T-helper 1 cell treated with Interleukin-12 subunit alpha and Interleukin-12 subunit beta and Interleukin-4 antibody, amounts not matched to agents 30 ng/mL and 1 ng/mL, for 36 hours (primary cell): Measurements from ENCODE around the gene PGLYRP2. TPM values are rescaled to one million over a fixed set of nuclear protein-coding genes. Genes with fewer than 3 reads are reported as not detected.

ENCODE experiments used
- intact Hi-C: fragments of 100-400 bp; cut with micrococcal nuclease; formaldehyde crosslinking; loops from one replicate; pipeline ENCODE4 v1.15.1; 2024
- total RNA-seq: library from RNA; stranded (reverse); gene quantifications from 2 replicates; pipeline ENCODE4 v1.2.3, GENCODE V29; 2022

The PGLYRP2 gene
- total RNA-seq, 1 donor from 2014 or later: 0.25 TPM

- intact Hi-C loops: no loop called here
These were observed 52.6 kb downstream of the PGLYRP2 start for GRCh38 chr19:15426485-15427349.

- intact Hi-C loops: no loop called here
These were observed 53.9 kb downstream of the PGLYRP2 start for GRCh38 chr19:15425321-15425950.

- intact Hi-C loops: no loop called here
These were observed 54.5 kb downstream of the PGLYRP2 start for GRCh38 chr19:15424692-15425272.

GRCh38 chr19:15424121-15424520 is 55.2 kb downstream of the PGLYRP2 start:
- intact Hi-C loops: no loop called here

GRCh38 chr19:15423130-15423529 is 56.2 kb downstream of the PGLYRP2 start:
- intact Hi-C loops: no loop called here

GRCh38 chr19:15422296-15423075 is 56.8 kb downstream of the PGLYRP2 start:
- intact Hi-C loops: no loop called here

GRCh38 chr19:15421721-15422260 is 57.5 kb downstream of the PGLYRP2 start:
- intact Hi-C loops: no loop called here

GRCh38 chr19:15421136-15421695 is 58.1 kb downstream of the PGLYRP2 start:
- intact Hi-C loops: no loop called here

- intact Hi-C loops: loop anchor here (1.0 to 10.0 kb wide), 13 partner anchors 13 to 294 kb away; partner anchors contain the start of genes AKAP8 and BRD4
These were observed 59.8 kb downstream of the PGLYRP2 start for GRCh38 chr19:15419413-15420025.

Other genes with a start within 250 kb of the PGLYRP2 start
- 1.3 TPM in 1 of 2 replicates, not detected in the other for gene EPHX3, start 247.1 kb downstream of the PGLYRP2 start, total RNA-seq
- gene BRD4, start 147.0 kb downstream of the PGLYRP2 start, total RNA-seq: 122 and 126 TPM in 2 replicates
- gene AKAP8, start 99.7 kb downstream of the PGLYRP2 start, total RNA-seq: 53.5 and 57.5 TPM in 2 replicates
- 84.4 and 91.4 TPM in 2 replicates for gene AKAP8L, start 60.5 kb downstream of the PGLYRP2 start, total RNA-seq
- 40.7 and 44.8 TPM in 2 replicates for gene WIZ, start 29.5 kb downstream of the PGLYRP2 start, total RNA-seq
- 220 and 228 TPM in 2 replicates for gene RASAL3, start 15.0 kb downstream of the PGLYRP2 start, total RNA-seq
- gene CYP4F22, start 29.0 kb upstream of the PGLYRP2 start, total RNA-seq: 0.41 and 0.49 TPM in 2 replicates
- gene CYP4F8, start 135.7 kb upstream of the PGLYRP2 start, total RNA-seq: not detected in 2 replicates
- 0.05 TPM in 1 of 2 replicates, not detected in the other for gene CYP4F3, start 161.4 kb upstream of the PGLYRP2 start, total RNA-seq
- gene CYP4F12, start 193.6 kb upstream of the PGLYRP2 start, total RNA-seq: not detected in 2 replicates
- not detected in 2 replicates for gene OR10H2, start 248.5 kb upstream of the PGLYRP2 start, total RNA-seq